Measurements from ENCODE around the gene PIANP. TPM values are rescaled to one million over a fixed set of nuclear protein-coding genes. Genes with fewer than 3 reads are reported as not detected.

PIANP gene
- total and polyA plus RNA-seq, 4 donors, result 0.23 to 1.4 (median 0.31) TPM

DNA sequence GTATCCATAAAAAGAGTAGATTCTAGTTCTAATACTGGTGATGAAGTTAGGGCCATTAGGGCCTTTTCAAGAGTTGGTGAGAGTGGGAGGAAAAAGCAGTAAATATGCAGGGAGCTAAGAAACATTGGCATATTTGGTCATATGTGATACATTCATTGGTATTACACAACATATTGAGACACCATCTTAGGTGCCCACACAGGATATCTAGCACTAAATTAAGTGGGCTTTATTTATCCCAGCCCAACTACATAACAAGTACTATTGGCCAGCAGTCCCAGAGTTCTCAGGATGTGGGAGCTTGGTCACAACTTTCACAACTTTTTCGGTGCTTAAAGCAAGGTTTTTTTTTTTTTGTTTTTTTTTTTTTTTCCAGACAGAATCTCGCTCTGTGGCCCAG, 35.7 kb downstream of the PIANP start:
- H3K4me1 ChIP-seq (ENCODE audit: control insufficient read depth in 5 of 5, insufficient read depth in 5 of 5, low read length in 5 of 5), result peaks cover 0 to 11% (median 6%) of the 10 kb centered on the region in 5 donors
- peaks cover 12 to 29% (median 23%) of the 10 kb centered on the region in 4 donors for H3K36me3 ChIP-seq (ENCODE audit: control insufficient read depth in 4 of 4, insufficient read depth in 4 of 4, low read length in 4 of 4)
- no peaks in the 10 kb centered on the region for H3K9me3 ChIP-seq (ENCODE audit: control insufficient read depth in 4 of 4, insufficient read depth in 3 of 4, low read length in 3 of 4)
- no peak overlapping the region for H3K4me3 ChIP-seq
- H3K27ac ChIP-seq (ENCODE audit: low read depth in 1 of 2, low read length in 1 of 2), result no peak overlapping the region
- TF ChIP-seq CTCF (IDR thresholded peaks at IDR 0.05; ENCODE audit: control extremely low read depth, extremely low read depth), result no peak
- DNase-seq (no peak), ATAC-seq (ENCODE audit: insufficient read depth, low FRiP score) (no peak)
- WGBS, 2 donors, result 52 to 61% methylated on average over 2 of the region's 2 CpGs
- no peak overlapping the region for H3K9ac ChIP-seq (ENCODE audit: insufficient read depth in 1 of 2, low read length in 2 of 2)
- H3K27me3 ChIP-seq (ENCODE audit: control insufficient read depth in 3 of 3, insufficient read depth in 3 of 3, low read length in 2 of 3), result no peaks in the 10 kb centered on the region

- peak; percentile 99 to 100 (median 100) for DNase-seq
- peaks cover 0 to 11% (median 6%) of the 10 kb centered on the region in 5 donors for H3K4me1 ChIP-seq (ENCODE audit: control insufficient read depth in 5 of 5, insufficient read depth in 5 of 5, low read length in 5 of 5)
- H3K9me3 ChIP-seq (ENCODE audit: control insufficient read depth in 4 of 4, insufficient read depth in 3 of 4, low read length in 3 of 4), result no peaks in the 10 kb centered on the region
- peak; percentile 99 for ATAC-seq (ENCODE audit: insufficient read depth, low FRiP score)
- no peak for TF ChIP-seq CTCF (IDR thresholded peaks at IDR 0.05; ENCODE audit: control extremely low read depth, extremely low read depth)
- peaks cover 8 to 22% (median 13%) of the 10 kb centered on the region in 4 donors for H3K36me3 ChIP-seq (ENCODE audit: control insufficient read depth in 4 of 4, insufficient read depth in 4 of 4, low read length in 4 of 4)
- peak within 1 kb of the TSS; percentile 87 for H3K4me3 ChIP-seq
- H3K9ac ChIP-seq (ENCODE audit: insufficient read depth in 1 of 2, low read length in 2 of 2), result peak within 1 kb of the TSS; percentile 75 to 98
- peak within 1 kb of the TSS; percentile 85 to 88 for H3K27ac ChIP-seq (ENCODE audit: low read depth in 1 of 2, low read length in 1 of 2)
- WGBS, 2 donors, result 2% methylated on average over 37 of the region's 37 CpGs
- no peaks in the 10 kb centered on the region for H3K27me3 ChIP-seq (ENCODE audit: control insufficient read depth in 3 of 3, insufficient read depth in 3 of 3, low read length in 2 of 3)
Measured at GRCh38 chr12:6662906-6663742, 37.5 kb downstream of the PIANP start, which contains the start of gene ING4. ING4 (minus strand) TSS chr12:6663119; CDS start chr12:6663101, 18 bp downstream.

- WGBS, 2 donors, result 0 to 1% methylated on average over 10 of the region's 10 CpGs
- ATAC-seq (ENCODE audit: insufficient read depth, low FRiP score), result no peak
Measured at GRCh38 chr12:6662602-6662905, 38.1 kb downstream of the PIANP start.

More at GRCh38 chr12:6662602-6662905, 38.1 kb downstream of the PIANP start:
- H3K9ac ChIP-seq (ENCODE audit: insufficient read depth in 1 of 2, low read length in 2 of 2), result peak overlapping the region; percentile 75 to 98
- TF ChIP-seq CTCF (IDR thresholded peaks at IDR 0.05; ENCODE audit: control extremely low read depth, extremely low read depth), result no peak
- H3K9me3 ChIP-seq (ENCODE audit: control insufficient read depth in 4 of 4, insufficient read depth in 3 of 4, low read length in 3 of 4), result no peaks in the 10 kb centered on the region
- H3K4me3 ChIP-seq, result peak overlapping the region; percentile 87
- peaks cover 0 to 11% (median 6%) of the 10 kb centered on the region in 5 donors for H3K4me1 ChIP-seq (ENCODE audit: control insufficient read depth in 5 of 5, insufficient read depth in 5 of 5, low read length in 5 of 5)
- DNase-seq, result no peak
- no peaks in the 10 kb centered on the region for H3K27me3 ChIP-seq (ENCODE audit: control insufficient read depth in 3 of 3, insufficient read depth in 3 of 3, low read length in 2 of 3)
- peaks cover 7 to 17% (median 10%) of the 10 kb centered on the region in 4 donors for H3K36me3 ChIP-seq (ENCODE audit: control insufficient read depth in 4 of 4, insufficient read depth in 4 of 4, low read length in 4 of 4)
- peak overlapping the region; percentile 56 to 85 for H3K27ac ChIP-seq (ENCODE audit: low read depth in 1 of 2, low read length in 1 of 2)
